Liver (tissue), 3 donors: Measurements from ENCODE around the gene SCN1A.
A peak's percentile ranks its signal among the peaks of the same experiment; 100 is the strongest.

ENCODE experiments used
- GABPA ChIP-seq, 2 donors: IDR thresholded peaks in 1 of 2; conservative IDR thresholded peaks in 1 of 2; 2 replicates each; pipeline ENCODE4 v1.6.1; 2016; ENCODE audit warnings: antibody characterized with exemption in 2 of 2, mild to moderate bottlenecking in 1 of 2, moderate library complexity in 1 of 2
- HNF4A ChIP-seq, 2 donors: conservative IDR thresholded peaks; 2 replicates each; pipeline ENCODE4 v1.6.1; 2016; ENCODE audit warnings: antibody characterized with exemption in 2 of 2, mild to moderate bottlenecking in 2 of 2
- RAD21 ChIP-seq, 2 donors: IDR thresholded peaks; 2 replicates each; pipeline ENCODE4 v1.6.1; 2016; ENCODE audit warnings: antibody characterized with exemption in 2 of 2, mild to moderate bottlenecking in 2 of 2
- TAF1 ChIP-seq: conservative IDR thresholded peaks from 2 replicates; pipeline ENCODE4 v1.6.1; 2016; ENCODE audit warnings: antibody characterized with exemption, mild to moderate bottlenecking
- ZBTB33 ChIP-seq: IDR thresholded peaks from 2 replicates; pipeline ENCODE4 v1.6.1; 2016; ENCODE audit warnings: antibody characterized with exemption
- TF ChIP-seq, protein P1 (sequence below): fragments of 150-350 bp; IDR thresholded peaks from 2 replicates; pipeline ENCODE4 v1.5.1; 2017; ENCODE audit warnings: improper control_type of control experiment, low read depth, low read length; ENCODE audit not compliant: missing input control
- donor health status: healthy.
- donor health status: healthy.

DNA sequence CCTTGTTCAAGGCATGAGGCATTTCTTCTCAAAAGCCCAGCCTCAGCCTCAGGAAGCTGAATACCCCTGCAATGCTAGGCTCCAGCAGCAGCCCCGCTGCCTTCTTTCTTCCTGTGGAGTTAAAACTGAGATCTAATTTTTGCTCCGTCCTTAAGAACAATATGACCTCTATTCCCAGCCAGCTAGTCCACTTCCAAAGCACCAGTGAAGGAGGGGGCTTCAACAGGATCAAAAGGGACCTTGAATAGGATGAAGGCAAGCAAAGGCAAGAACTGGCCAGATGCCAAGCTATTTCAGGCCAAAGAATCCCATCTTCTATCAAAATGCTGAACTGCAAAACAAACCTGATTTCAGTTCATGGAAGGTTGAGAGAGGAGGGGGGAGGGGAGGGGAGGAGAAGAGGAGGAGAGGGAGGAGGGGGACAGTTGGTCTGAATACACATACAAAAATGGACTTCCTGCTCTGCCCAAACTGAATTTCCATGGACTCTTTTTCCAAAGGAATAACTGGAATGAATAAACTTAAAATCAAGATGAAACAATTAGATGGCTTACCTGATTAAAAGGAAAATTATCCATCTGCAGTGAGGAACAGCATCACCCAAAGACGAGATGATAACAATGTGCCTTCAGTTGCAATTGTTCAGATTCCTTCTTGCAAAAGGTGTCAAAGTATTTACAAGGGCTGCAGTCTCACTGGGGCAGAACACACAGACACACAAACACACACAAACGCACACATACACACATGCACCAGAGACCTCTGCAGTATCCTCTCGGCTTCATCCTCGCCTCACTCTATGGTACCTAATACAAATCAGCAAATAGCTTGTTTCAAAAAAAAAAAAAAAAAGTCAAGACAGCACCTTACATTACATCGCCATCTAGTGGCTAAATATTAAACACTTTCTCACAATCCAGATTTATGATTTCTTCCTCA lies at the start of gene SCN1A:
- no peak for TF ChIP-seq HNF4A (conservative IDR thresholded peaks at IDR 0.05)
- no peak for TF ChIP-seq ZBTB33
- TF ChIP-seq, protein P1, sequence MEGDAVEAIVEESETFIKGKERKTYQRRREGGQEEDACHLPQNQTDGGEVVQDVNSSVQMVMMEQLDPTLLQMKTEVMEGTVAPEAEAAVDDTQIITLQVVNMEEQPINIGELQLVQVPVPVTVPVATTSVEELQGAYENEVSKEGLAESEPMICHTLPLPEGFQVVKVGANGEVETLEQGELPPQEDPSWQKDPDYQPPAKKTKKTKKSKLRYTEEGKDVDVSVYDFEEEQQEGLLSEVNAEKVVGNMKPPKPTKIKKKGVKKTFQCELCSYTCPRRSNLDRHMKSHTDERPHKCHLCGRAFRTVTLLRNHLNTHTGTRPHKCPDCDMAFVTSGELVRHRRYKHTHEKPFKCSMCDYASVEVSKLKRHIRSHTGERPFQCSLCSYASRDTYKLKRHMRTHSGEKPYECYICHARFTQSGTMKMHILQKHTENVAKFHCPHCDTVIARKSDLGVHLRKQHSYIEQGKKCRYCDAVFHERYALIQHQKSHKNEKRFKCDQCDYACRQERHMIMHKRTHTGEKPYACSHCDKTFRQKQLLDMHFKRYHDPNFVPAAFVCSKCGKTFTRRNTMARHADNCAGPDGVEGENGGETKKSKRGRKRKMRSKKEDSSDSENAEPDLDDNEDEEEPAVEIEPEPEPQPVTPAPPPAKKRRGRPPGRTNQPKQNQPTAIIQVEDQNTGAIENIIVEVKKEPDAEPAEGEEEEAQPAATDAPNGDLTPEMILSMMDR: peak; percentile 67
- TF ChIP-seq GABPA (IDR thresholded peaks at IDR 0.05 in 1 of 2, conservative IDR thresholded peaks at IDR 0.05 in 1 of 2): no peak
- TF ChIP-seq TAF1: no peak
- peak; percentile 80 to 87 for TF ChIP-seq RAD21 (IDR thresholded peaks at IDR 0.05)
